Measurements from ENCODE around the gene SMARCA1. TPM values are rescaled to one million over a fixed set of nuclear protein-coding genes. Genes with fewer than 3 reads are reported as not detected.

Gene SMARCA1
- total RNA-seq, 1 experiment from 2014 or later = 46.1 TPM

DNA sequence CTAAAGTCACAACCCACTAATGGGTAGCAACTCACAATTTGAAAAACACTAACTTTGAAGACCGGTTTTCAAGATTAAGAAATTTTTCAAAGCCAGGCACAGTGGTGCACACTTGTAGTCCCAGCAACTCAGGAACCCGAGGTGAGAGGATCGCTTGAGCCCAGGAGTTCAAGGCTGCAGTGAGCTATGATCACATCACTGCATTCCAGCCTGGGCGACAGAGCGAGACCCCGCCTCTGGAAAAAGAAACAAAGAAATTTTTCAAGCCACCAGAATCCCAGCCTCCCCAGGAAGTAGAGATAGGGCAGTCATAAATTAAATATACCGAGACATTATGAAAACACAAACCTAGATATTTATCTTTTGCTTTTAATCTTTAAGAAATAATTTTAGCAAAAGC lies 13.0 kb downstream of the SMARCA1 start (continued):
- TF ChIP-seq, protein P1, sequence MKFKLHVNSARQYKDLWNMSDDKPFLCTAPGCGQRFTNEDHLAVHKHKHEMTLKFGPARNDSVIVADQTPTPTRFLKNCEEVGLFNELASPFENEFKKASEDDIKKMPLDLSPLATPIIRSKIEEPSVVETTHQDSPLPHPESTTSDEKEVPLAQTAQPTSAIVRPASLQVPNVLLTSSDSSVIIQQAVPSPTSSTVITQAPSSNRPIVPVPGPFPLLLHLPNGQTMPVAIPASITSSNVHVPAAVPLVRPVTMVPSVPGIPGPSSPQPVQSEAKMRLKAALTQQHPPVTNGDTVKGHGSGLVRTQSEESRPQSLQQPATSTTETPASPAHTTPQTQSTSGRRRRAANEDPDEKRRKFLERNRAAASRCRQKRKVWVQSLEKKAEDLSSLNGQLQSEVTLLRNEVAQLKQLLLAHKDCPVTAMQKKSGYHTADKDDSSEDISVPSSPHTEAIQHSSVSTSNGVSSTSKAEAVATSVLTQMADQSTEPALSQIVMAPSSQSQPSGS (CRISPR knock-in tag; IDR thresholded peaks at IDR 0.05; ENCODE audit: borderline replicate concordance, low read depth) = no peak
- TF ChIP-seq FOXP1 (CRISPR knock-in tag; IDR thresholded peaks at IDR 0.05; ENCODE audit: borderline replicate concordance) (no peak), ELF4 (CRISPR knock-in tag; IDR thresholded peaks at IDR 0.05; ENCODE audit: low read depth) (no peak)
- TF ChIP-seq, protein P2, sequence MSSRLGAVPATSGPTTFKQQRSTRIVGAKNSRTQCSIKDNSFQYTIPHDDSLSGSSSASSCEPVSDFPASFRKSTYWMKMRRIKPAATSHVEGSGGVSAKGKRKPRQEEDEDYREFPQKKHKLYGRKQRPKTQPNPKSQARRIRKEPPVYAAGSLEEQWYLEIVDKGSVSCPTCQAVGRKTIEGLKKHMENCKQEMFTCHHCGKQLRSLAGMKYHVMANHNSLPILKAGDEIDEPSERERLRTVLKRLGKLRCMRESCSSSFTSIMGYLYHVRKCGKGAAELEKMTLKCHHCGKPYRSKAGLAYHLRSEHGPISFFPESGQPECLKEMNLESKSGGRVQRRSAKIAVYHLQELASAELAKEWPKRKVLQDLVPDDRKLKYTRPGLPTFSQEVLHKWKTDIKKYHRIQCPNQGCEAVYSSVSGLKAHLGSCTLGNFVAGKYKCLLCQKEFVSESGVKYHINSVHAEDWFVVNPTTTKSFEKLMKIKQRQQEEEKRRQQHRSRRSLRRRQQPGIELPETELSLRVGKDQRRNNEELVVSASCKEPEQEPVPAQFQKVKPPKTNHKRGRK (CRISPR knock-in tag; IDR thresholded peaks at IDR 0.05; ENCODE audit: borderline replicate concordance) = no peak

DNA sequence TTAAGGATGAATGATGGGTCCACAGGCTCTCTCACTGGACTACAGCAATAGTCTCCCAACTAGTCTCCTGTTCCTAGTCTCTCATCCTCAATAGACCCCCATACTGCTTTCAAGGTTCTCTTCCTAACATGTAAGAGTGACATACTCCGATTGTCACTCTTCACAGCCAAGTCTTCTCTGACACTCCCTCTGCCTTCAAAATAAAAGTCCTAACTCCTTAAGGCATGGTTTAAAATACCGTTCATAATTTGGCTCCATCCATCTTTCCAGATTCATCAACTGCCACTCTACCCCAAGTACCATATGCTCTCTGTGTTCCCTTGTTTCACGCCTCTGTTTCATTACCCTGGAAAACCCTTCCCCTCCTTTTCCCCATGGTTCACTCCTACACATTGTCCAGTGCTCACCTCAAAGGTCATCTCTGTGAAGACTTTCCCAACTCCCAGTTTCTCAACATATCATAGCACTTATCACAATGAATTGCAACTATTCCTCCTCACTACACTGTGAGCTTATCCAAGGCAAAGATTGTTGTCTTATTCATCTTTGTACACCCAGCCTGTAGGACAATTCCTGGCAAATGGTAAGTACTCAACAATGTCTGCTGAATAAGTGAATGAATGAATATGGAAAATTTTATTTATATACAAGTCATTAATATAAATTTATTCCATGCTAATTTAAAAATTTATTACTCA lies 26.0 kb downstream of the SMARCA1 start:
- TF ChIP-seq, protein P3, sequence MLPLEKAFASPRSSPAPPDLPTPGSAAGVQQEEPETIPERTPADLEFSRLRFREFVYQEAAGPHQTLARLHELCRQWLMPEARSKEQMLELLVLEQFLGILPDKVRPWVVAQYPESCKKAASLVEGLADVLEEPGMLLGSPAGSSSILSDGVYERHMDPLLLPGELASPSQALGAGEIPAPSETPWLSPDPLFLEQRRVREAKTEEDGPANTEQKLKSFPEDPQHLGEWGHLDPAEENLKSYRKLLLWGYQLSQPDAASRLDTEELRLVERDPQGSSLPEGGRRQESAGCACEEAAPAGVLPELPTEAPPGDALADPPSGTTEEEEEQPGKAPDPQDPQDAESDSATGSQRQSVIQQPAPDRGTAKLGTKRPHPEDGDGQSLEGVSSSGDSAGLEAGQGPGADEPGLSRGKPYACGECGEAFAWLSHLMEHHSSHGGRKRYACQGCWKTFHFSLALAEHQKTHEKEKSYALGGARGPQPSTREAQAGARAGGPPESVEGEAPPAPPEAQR (CRISPR knock-in tag; IDR thresholded peaks at IDR 0.05) = no peak
- CTCF ChIA-PET = no interaction called here
- Mint-ChIP-seq H3K36me3 (peaks cover 39% of the 10 kb centered on the region), H3K27me3 (ENCODE audit: low read depth) (no peaks in the 10 kb centered on the region), H3K4me3 (no peak overlapping the region), H3K9me3 (no peaks in the 10 kb centered on the region), H3K4me1 (no peaks in the 10 kb centered on the region), H3K27ac (no peak overlapping the region)
- POLR2A ChIA-PET = no interaction called here
- ATAC-seq (no peak), DNase-seq (ENCODE audit: low spot score) (no peak)

DNA sequence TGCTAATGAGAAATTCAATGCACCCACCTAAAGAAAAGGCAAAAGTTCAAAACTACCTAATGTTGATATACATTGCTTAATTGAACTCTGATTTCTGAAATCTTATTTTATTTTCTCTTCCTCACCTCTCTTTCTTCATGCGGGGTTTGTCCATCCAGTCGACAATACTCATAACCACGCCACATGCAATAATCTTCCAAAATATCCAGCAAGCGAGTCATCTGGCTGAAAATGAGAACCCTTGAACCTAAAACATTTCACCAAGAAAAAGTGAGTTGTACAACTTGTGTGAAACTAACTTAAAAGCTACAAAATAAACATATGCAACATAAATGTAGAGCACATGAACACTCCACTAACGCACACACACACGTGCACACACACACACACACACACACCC lies 26.7 kb downstream of the SMARCA1 start:
- Mint-ChIP-seq H3K4me1 (no peaks in the 10 kb centered on the region), H3K9me3 (no peaks in the 10 kb centered on the region), H3K4me3 (no peak overlapping the region), H3K27me3 (ENCODE audit: low read depth) (no peaks in the 10 kb centered on the region), H3K27ac (no peak overlapping the region), H3K36me3 (peaks cover 35% of the 10 kb centered on the region)
- ChIA-PET POLR2A (no interaction called here), CTCF (no interaction called here)
- no peak for TF ChIP-seq EMX1 (CRISPR knock-in tag; IDR thresholded peaks at IDR 0.05)
- no peak for TF ChIP-seq PRRX2 (CRISPR knock-in tag; IDR thresholded peaks at IDR 0.05)
- TF ChIP-seq SOX15 (CRISPR knock-in tag; IDR thresholded peaks at IDR 0.05) = no peak
- no peak for TF ChIP-seq KAT7 (CRISPR knock-in tag; IDR thresholded peaks at IDR 0.05; ENCODE audit: borderline replicate concordance)
- TF ChIP-seq, protein P4, sequence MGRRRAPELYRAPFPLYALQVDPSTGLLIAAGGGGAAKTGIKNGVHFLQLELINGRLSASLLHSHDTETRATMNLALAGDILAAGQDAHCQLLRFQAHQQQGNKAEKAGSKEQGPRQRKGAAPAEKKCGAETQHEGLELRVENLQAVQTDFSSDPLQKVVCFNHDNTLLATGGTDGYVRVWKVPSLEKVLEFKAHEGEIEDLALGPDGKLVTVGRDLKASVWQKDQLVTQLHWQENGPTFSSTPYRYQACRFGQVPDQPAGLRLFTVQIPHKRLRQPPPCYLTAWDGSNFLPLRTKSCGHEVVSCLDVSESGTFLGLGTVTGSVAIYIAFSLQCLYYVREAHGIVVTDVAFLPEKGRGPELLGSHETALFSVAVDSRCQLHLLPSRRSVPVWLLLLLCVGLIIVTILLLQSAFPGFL (CRISPR knock-in tag; IDR thresholded peaks at IDR 0.05; ENCODE audit: borderline replicate concordance) = no peak
- TF ChIP-seq, protein P5, sequence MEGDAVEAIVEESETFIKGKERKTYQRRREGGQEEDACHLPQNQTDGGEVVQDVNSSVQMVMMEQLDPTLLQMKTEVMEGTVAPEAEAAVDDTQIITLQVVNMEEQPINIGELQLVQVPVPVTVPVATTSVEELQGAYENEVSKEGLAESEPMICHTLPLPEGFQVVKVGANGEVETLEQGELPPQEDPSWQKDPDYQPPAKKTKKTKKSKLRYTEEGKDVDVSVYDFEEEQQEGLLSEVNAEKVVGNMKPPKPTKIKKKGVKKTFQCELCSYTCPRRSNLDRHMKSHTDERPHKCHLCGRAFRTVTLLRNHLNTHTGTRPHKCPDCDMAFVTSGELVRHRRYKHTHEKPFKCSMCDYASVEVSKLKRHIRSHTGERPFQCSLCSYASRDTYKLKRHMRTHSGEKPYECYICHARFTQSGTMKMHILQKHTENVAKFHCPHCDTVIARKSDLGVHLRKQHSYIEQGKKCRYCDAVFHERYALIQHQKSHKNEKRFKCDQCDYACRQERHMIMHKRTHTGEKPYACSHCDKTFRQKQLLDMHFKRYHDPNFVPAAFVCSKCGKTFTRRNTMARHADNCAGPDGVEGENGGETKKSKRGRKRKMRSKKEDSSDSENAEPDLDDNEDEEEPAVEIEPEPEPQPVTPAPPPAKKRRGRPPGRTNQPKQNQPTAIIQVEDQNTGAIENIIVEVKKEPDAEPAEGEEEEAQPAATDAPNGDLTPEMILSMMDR (IDR thresholded peaks at IDR 0.05) = no peak
- TF ChIP-seq, protein P6, sequence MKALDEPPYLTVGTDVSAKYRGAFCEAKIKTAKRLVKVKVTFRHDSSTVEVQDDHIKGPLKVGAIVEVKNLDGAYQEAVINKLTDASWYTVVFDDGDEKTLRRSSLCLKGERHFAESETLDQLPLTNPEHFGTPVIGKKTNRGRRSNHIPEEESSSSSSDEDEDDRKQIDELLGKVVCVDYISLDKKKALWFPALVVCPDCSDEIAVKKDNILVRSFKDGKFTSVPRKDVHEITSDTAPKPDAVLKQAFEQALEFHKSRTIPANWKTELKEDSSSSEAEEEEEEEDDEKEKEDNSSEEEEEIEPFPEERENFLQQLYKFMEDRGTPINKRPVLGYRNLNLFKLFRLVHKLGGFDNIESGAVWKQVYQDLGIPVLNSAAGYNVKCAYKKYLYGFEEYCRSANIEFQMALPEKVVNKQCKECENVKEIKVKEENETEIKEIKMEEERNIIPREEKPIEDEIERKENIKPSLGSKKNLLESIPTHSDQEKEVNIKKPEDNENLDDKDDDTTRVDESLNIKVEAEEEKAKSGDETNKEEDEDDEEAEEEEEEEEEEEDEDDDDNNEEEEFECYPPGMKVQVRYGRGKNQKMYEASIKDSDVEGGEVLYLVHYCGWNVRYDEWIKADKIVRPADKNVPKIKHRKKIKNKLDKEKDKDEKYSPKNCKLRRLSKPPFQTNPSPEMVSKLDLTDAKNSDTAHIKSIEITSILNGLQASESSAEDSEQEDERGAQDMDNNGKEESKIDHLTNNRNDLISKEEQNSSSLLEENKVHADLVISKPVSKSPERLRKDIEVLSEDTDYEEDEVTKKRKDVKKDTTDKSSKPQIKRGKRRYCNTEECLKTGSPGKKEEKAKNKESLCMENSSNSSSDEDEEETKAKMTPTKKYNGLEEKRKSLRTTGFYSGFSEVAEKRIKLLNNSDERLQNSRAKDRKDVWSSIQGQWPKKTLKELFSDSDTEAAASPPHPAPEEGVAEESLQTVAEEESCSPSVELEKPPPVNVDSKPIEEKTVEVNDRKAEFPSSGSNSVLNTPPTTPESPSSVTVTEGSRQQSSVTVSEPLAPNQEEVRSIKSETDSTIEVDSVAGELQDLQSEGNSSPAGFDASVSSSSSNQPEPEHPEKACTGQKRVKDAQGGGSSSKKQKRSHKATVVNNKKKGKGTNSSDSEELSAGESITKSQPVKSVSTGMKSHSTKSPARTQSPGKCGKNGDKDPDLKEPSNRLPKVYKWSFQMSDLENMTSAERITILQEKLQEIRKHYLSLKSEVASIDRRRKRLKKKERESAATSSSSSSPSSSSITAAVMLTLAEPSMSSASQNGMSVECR (CRISPR knock-in tag; IDR thresholded peaks at IDR 0.05; ENCODE audit: borderline replicate concordance) = no peak
- no peak for TF ChIP-seq SMAD4 (CRISPR knock-in tag; IDR thresholded peaks at IDR 0.05)
- TF ChIP-seq, protein P7, sequence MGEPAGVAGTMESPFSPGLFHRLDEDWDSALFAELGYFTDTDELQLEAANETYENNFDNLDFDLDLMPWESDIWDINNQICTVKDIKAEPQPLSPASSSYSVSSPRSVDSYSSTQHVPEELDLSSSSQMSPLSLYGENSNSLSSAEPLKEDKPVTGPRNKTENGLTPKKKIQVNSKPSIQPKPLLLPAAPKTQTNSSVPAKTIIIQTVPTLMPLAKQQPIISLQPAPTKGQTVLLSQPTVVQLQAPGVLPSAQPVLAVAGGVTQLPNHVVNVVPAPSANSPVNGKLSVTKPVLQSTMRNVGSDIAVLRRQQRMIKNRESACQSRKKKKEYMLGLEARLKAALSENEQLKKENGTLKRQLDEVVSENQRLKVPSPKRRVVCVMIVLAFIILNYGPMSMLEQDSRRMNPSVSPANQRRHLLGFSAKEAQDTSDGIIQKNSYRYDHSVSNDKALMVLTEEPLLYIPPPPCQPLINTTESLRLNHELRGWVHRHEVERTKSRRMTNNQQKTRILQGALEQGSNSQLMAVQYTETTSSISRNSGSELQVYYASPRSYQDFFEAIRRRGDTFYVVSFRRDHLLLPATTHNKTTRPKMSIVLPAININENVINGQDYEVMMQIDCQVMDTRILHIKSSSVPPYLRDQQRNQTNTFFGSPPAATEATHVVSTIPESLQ (CRISPR knock-in tag; IDR thresholded peaks at IDR 0.05) = no peak
- TF ChIP-seq ETV6 (CRISPR knock-in tag; IDR thresholded peaks at IDR 0.05) = no peak
- no peak for TF ChIP-seq NR2C2 (CRISPR knock-in tag; IDR thresholded peaks at IDR 0.05)
- TF ChIP-seq, protein P8, sequence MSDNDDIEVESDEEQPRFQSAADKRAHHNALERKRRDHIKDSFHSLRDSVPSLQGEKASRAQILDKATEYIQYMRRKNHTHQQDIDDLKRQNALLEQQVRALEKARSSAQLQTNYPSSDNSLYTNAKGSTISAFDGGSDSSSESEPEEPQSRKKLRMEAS (CRISPR knock-in tag; IDR thresholded peaks at IDR 0.05) = no peak
- no peak for TF ChIP-seq NR1H2 (CRISPR knock-in tag; IDR thresholded peaks at IDR 0.05)
- ATAC-seq (no peak), DNase-seq (ENCODE audit: low spot score) (no peak)

All from WTC11 (cell line).